K562 (cell line): ENCODE measurements around the gene TSPAN15. TPM values are rescaled to one million over a fixed set of nuclear protein-coding genes. Genes with fewer than 3 reads are reported as not detected.

ENCODE experiments used
- ATAC-seq: fragments of 200-7000 bp; cut with Tn5 transposase; 3 replicates; pipeline ENCODE4 v1.9.1; 2020; ENCODE audit warnings: moderate library complexity
- BruUV-seq: library from RNA; stranded (reverse); fragments of 400-500 nt; replicated peaks from 2 replicates; lab custom pipeline; 2021; lab: Mats Ljungman, UMichigan
- CTCF ChIA-PET: fragments of 300-600 bp; formaldehyde crosslinking; extraction: SDS; loops from one replicate; lab custom pipeline; 2021; ENCODE audit warnings: low intra/inter-chr PET ratio; lab: Yijun Ruan, JAX
- POLR2A ChIA-PET: fragments of 300-600, 350-650 bp; sonication (Branson Sonifier 250); formaldehyde crosslinking; extraction: SDS; loops from one replicate; lab custom pipeline; 2021; ENCODE audit warnings: antibody characterized with exemption, inconsistent platforms; lab: Yijun Ruan, JAX
- DNase-seq, 4 experiments: peaks; one replicate each; pipeline versions ENCODE4 v3.0.0 to v3.0.0-alpha.2; 2011 to 2018; ENCODE audit warnings: low spot score in 3 of 4, mixed read lengths in 3 of 4; ENCODE audit errors: extremely low read depth in 1 of 4
- FAIRE-seq: peaks from 2 replicates; lab custom pipeline; 2011; peaks lifted over from hg19 to GRCh38; lab: Jason Lieb, UNC
- H2AFZ ChIP-seq: 2 replicates; pipeline ENCODE4 v1.6.0; 2011; ENCODE audit warnings: low read depth, low read length, control low read depth, inconsistent platforms
- H3K27ac ChIP-seq: fragments of 200-600 bp; 3 replicates; pipeline ENCODE4 v1.8.0; 2011; ENCODE audit warnings: low read depth, mild to moderate bottlenecking, control low read depth, inconsistent platforms, low read length, moderate library complexity, mixed read lengths; ENCODE audit errors: extremely low read depth
- H3K27me3 ChIP-seq, 2 experiments: fragments of 300-600 bp in 1 of 2; 2 replicates in 1 of 2; 3 replicates in 1 of 2; pipeline versions ENCODE4 v1.6.0 to v1.8.0; 2011; ENCODE audit warnings: inconsistent platforms in 2 of 2, low read length in 2 of 2, mild to moderate bottlenecking in 1 of 2, mixed read lengths in 1 of 2, moderate library complexity in 1 of 2; ENCODE audit not compliant: control insufficient read depth in 2 of 2, insufficient read depth in 2 of 2
- H3K36me3 ChIP-seq: fragments of 300-600 bp; 3 replicates; pipeline ENCODE4 v1.8.0; 2011; ENCODE audit warnings: mild to moderate bottlenecking, low read length, inconsistent platforms; ENCODE audit not compliant: control insufficient read depth, insufficient read depth
- H3K4me1 ChIP-seq, 2 experiments: fragments of 200-600 bp in 1 of 2; replicated peaks in 1 of 2; 2 replicates in 1 of 2; 3 replicates in 1 of 2; pipeline versions ENCODE4 v1.5.1 to v1.8.0; 2011; ENCODE audit warnings: inconsistent platforms in 2 of 2, low read length in 2 of 2, mild to moderate bottlenecking in 1 of 2, mixed read lengths in 1 of 2, moderate library complexity in 1 of 2; ENCODE audit not compliant: control insufficient read depth in 2 of 2, insufficient read depth in 2 of 2
- H3K4me2 ChIP-seq: 2 replicates; pipeline ENCODE4 v1.6.1; 2011; ENCODE audit warnings: low read length, control low read depth, inconsistent platforms, mixed read lengths; ENCODE audit not compliant: insufficient read depth
- H3K4me3 ChIP-seq: fragments of 200-600 bp; sonication (generic), shearing (Covaris generic); 2 replicates; pipeline ENCODE4 v1.5.1; 2016; ENCODE audit warnings: control low read depth, inconsistent platforms
- H3K79me2 ChIP-seq: fragments of 200-600 bp; 3 replicates; pipeline ENCODE4 v1.8.0; 2011; ENCODE audit warnings: low read length, inconsistent platforms; ENCODE audit not compliant: control insufficient read depth, insufficient read depth
- H3K9ac ChIP-seq, 2 experiments: 2 replicates each; pipeline versions ENCODE4 v1.6.0 to v1.6.1; 2011; ENCODE audit warnings: low read depth in 2 of 2, low read length in 2 of 2, control low read depth in 1 of 2, inconsistent platforms in 1 of 2, mild to moderate bottlenecking in 1 of 2, mixed read lengths in 1 of 2; ENCODE audit not compliant: insufficient read depth in 1 of 2
- H3K9me1 ChIP-seq: one replicate; pipeline ENCODE4 v1.6.0; 2011; ENCODE audit warnings: inconsistent platforms, mild to moderate bottlenecking, low read length, moderate library complexity; ENCODE audit not compliant: control insufficient read depth, insufficient read depth
- H3K9me3 ChIP-seq: replicated peaks from 2 replicates; pipeline ENCODE4 v1.5.1; 2011; ENCODE audit warnings: low read depth, low read length, inconsistent platforms; ENCODE audit not compliant: control insufficient read depth, insufficient read depth
- H4K20me1 ChIP-seq: replicated peaks from 2 replicates; pipeline ENCODE4 v1.6.1; 2011; ENCODE audit warnings: low read length, inconsistent platforms, mixed read lengths; ENCODE audit not compliant: control insufficient read depth, insufficient read depth
- FOSL1 ChIP-seq: fragments of 200-800 bp; sonication (Bioruptor generic); conservative IDR thresholded peaks from 2 replicates; pipeline ENCODE4 v1.6.1; 2016; ENCODE audit warnings: missing genetic modification characterization, missing compliant biosample characterization
- ZKSCAN1 ChIP-seq: fragments of 150-350 bp; IDR thresholded peaks from 2 replicates; pipeline ENCODE4 v1.6.1; 2016; ENCODE audit warnings: low read depth, low read length
- WGBS: fragments of 100-300 bp; shearing (Covaris generic); methylation state at CpG from one replicate; pipeline ENCODE4 v1.1.6; 2016; ENCODE audit warnings: low coverage, mixed read lengths; ENCODE audit not compliant: insufficient coverage; ENCODE audit errors: missing lambda C conversion rate; 5-methylcytosine and 5-hydroxymethylcytosine counted together
- in situ Hi-C: fragments of 300-500 bp; cut with MboI; formaldehyde crosslinking; loops from 4 replicates; pipeline ENCODE4 v1.15.0; 2018; ENCODE audit warnings: inconsistent platforms, mixed read lengths
- intact Hi-C: fragments of 100-400 bp; cut with micrococcal nuclease; formaldehyde crosslinking; loops from 2 replicates; pipeline ENCODE4 v1.14.2; 2022
- polyA plus RNA-seq, 8 experiments: library from polyadenylated mRNA; depleted of rRNA in 4 of 8; stranded (reverse) in 5 of 8; unstranded in 3 of 8; fragments of >200 nt; fragmentation: Nextera tagmentation in 2 of 8; fragmentation: Illumina TruSeq in 1 of 8; extraction: Ambion mirVana in 2 of 8; extraction: Trizol in 1 of 8; gene quantifications; 2 replicates each; pipeline versions ENCODE4 v1.2.1 to v1.2.3, GENCODE V29; 2011 to 2014; ENCODE audit warnings: inconsistent platforms in 1 of 8, missing spikeins in 1 of 8
- total RNA-seq, 7 experiments: library from RNA; depleted of rRNA in 6 of 7; stranded (reverse); fragments of >200 nt in 6 of 7; fragmentation: Illumina TruSeq in 2 of 7; extraction: Trizol in 2 of 7; gene quantifications; 2 replicates each; pipeline versions ENCODE4 v1.2.1 to v1.2.3, GENCODE V29; 2011 to 2021; ENCODE audit warnings: low replicate concordance in 1 of 7
- TF ChIP-seq, protein P1 (sequence below): fragments of 450-650 bp; conservative IDR thresholded peaks from 2 replicates; pipeline ENCODE4 v1.6.1; 2016; ENCODE audit warnings: missing genetic modification characterization, low read depth, mild to moderate bottlenecking, control low read depth, missing compliant biosample characterization

Gene TSPAN15
- total and polyA plus RNA-seq, 9 of the 15 experiments (the other 6 are each of a cell fraction or from before 2014, with no cell fraction given), result 0.33 to 1.0 (median 0.45) TPM; not detected in 2

DNA sequence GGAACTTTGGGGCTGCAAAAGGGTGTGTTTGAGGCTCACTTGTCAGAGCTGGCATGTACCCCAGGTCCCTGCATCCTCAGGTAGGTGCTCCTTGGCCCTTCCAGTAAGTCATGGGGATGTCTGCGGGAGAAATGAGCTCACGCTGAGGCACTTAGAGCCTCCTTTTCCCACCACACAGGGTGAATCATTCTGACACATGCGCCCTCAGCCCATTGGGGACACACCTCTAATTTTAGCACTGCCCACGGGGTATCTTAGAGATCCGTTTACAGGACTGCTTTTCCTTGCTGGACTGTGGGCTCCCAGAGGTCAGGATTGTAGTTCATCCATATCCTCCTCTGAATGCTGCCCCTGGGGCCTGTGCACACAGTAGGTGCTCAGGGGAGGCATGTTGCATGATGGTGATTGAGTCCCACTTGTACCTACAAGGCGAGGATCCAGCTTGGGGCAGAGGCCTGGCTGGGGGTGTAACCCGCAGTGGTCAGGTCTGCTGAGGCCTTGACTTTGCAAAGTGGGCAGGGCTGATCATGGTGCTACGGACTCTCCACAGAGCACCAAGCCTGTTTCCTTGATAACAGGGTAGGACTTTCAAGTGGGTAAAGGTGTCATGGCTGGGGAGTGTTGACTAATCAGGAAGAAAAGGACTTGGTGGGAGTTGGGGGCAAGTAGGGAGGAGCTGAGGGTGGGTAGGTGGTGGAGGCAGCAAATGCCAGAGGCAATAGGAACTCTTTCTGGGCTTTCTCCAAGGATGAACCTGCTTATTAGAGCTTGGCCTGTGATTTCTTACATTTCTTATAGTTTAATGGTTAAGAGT, 5.8 kb downstream of the TSPAN15 start:
- FAIRE-seq, result no peak
- H3K27me3 ChIP-seq, result 0 out of 5 replicates have a peak, but pooled peaks cover 0 to 4% of the 10 kb centered on the region in 2 experiments
- no TSS peak for BruUV-seq
- in situ Hi-C loops (no loop called here), intact Hi-C loops (no loop called here)
- CTCF ChIA-PET, result no interaction called here
- peaks cover 6 to 18% of the 10 kb centered on the region in 2 experiments for H3K4me1 ChIP-seq
- no peaks in the 10 kb centered on the region for H3K79me2 ChIP-seq
- POLR2A ChIA-PET, result interaction anchor here (1.1 kb wide), 1 partner anchor 9 kb away, joined by 4 read pairs; no protein-coding TSS in a partner anchor
- no peaks in the 10 kb centered on the region for H3K36me3 ChIP-seq
- no peak overlapping the region for H3K4me3 ChIP-seq
- no peak overlapping the region for H3K27ac ChIP-seq
- no peak overlapping the region for H2AFZ ChIP-seq
- H3K9me3 ChIP-seq, result no peaks in the 10 kb centered on the region
- H3K4me2 ChIP-seq, result no peak overlapping the region
- 39% methylated on average over 8 of the region's 8 CpGs for WGBS
- H3K9me1 ChIP-seq, result no peaks in the 10 kb centered on the region
- ATAC-seq, result no peak
- no peak for DNase-seq
- 0 out of 2 replicates have a peak, but pooled peaks have one; percentile 23 for TF ChIP-seq FOSL1 (tag)
- TF ChIP-seq, protein P1, sequence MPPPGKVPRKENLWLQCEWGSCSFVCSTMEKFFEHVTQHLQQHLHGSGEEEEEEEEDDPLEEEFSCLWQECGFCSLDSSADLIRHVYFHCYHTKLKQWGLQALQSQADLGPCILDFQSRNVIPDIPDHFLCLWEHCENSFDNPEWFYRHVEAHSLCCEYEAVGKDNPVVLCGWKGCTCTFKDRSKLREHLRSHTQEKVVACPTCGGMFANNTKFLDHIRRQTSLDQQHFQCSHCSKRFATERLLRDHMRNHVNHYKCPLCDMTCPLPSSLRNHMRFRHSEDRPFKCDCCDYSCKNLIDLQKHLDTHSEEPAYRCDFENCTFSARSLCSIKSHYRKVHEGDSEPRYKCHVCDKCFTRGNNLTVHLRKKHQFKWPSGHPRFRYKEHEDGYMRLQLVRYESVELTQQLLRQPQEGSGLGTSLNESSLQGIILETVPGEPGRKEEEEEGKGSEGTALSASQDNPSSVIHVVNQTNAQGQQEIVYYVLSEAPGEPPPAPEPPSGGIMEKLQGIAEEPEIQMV (tag), result no peak
- peak; percentile 91 for TF ChIP-seq ZKSCAN1
- no peaks in the 10 kb centered on the region for H4K20me1 ChIP-seq
- no peak overlapping the region for H3K9ac ChIP-seq
